OCI-LY3 (cell line): ENCODE measurements around the gene MATK.

Experiments
- H2AFZ ChIP-seq: fragments of 200-600, 300-600 bp; shearing (Covaris generic); 2 replicates; pipeline ENCODE4 v1.6.0; 2014; ENCODE audit warnings: antibody characterized with exemption, low read depth, low read length
- H3K27ac ChIP-seq: fragments of 200-600, 300-600 bp; sonication (generic); 2 replicates; pipeline ENCODE4 v1.5.1; 2014; ENCODE audit warnings: mild to moderate bottlenecking, low read length, moderate library complexity, mixed read lengths
- H3K27me3 ChIP-seq: fragments of 200-600, 300-600 bp; sonication (generic); 2 replicates; pipeline ENCODE4 v1.6.1; 2014; ENCODE audit warnings: low read depth, low read length, mixed read lengths
- H3K36me3 ChIP-seq: fragments of 200-600, 300-600 bp; sonication (generic); replicated peaks from 2 replicates; pipeline ENCODE3; 2014; ENCODE audit warnings: low read depth, low read length, mixed read lengths
- H3K4me1 ChIP-seq: fragments of 300-600, 200-600 bp; sonication (generic); 2 replicates; pipeline ENCODE4 v1.6.1; 2014; ENCODE audit warnings: low read length, mixed read lengths
- H3K4me2 ChIP-seq: fragments of 200-600, 300-600 bp; sonication (generic); 2 replicates; pipeline ENCODE4 v1.6.1; 2014; ENCODE audit warnings: low read length, mixed read lengths
- H3K4me3 ChIP-seq: fragments of 300-600, 200-600 bp; sonication (generic); 2 replicates; pipeline ENCODE4 v1.5.1; 2014; ENCODE audit warnings: antibody characterized with exemption, mild to moderate bottlenecking, low read length, moderate library complexity
- H3K79me2 ChIP-seq: fragments of 300-600, 200-600 bp; shearing (Covaris generic); 2 replicates; pipeline ENCODE4 v1.6.1; 2014; ENCODE audit warnings: mild to moderate bottlenecking, low read length, mixed read lengths
- H3K9ac ChIP-seq: fragments of 300-600, 200-600 bp; shearing (Covaris generic); 2 replicates; pipeline ENCODE4 v1.6.0; 2014; ENCODE audit warnings: mild to moderate bottlenecking, low read length, moderate library complexity
- H3K9me3 ChIP-seq: fragments of 200-600, 300-600 bp; shearing (Covaris generic); 2 replicates; pipeline ENCODE4 v1.6.1; 2014; ENCODE audit warnings: low read length, mixed read lengths; ENCODE audit not compliant: insufficient read depth
- H4K20me1 ChIP-seq: fragments of 200-600, 300-600 bp; sonication (generic); 2 replicates; pipeline ENCODE4 v1.6.1; 2016; ENCODE audit warnings: low read length, mixed read lengths; ENCODE audit not compliant: insufficient read depth
- CTCF ChIP-seq: fragments of 200-600, 300-600 bp; sonication (generic); IDR thresholded peaks from 2 replicates; pipeline ENCODE4 v1.5.1; 2014; ENCODE audit warnings: antibody characterized with exemption, low read length, low read depth
- EZH2phosphoT487 ChIP-seq: fragments of 200-600 bp; shearing (Covaris generic); IDR thresholded peaks from 2 replicates; pipeline ENCODE4 v1.6.1; 2018; ENCODE audit warnings: antibody characterized with exemption, mixed run types, low read depth

MATK gene

DNA sequence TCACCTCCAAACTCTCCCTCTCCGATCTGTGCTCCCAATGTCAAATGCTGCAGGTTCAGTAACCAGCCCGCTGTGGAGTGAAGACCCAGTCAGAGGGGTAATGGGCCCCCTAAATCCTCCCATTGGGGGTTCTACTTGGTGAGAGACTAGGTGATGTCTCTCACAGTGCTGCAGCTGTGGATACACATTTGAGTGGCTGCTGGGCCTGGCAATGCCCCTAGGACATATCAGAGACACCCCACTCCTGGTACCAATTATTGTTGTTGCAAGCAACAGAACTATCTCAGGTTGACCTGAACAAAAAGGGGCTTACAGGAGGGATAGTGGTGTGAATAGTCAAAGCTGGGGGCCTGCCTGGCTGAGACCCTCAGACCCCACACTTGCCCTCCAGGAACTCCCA lies 4.6 kb downstream of the MATK start:
- no peak overlapping the region for H3K4me3 ChIP-seq
- peaks cover 18% of the 10 kb centered on the region; the same call in 1 of the 2 replicates for H3K9me3 ChIP-seq
- no peaks in the 10 kb centered on the region for H3K36me3 ChIP-seq
- H3K9ac ChIP-seq: no peak overlapping the region
- no peak overlapping the region for H3K4me2 ChIP-seq
- no peaks in the 10 kb centered on the region for H3K79me2 ChIP-seq
- H3K4me1 ChIP-seq: no peaks in the 10 kb centered on the region
- H2AFZ ChIP-seq: no peak overlapping the region
- no peaks in the 10 kb centered on the region for H3K27me3 ChIP-seq
- H4K20me1 ChIP-seq: no peaks in the 10 kb centered on the region
- H3K27ac ChIP-seq: no peak overlapping the region
- TF ChIP-seq EZH2phosphoT487 (no peak), CTCF (no peak)

GRCh38 chr19:3780786-3781304 lies 5.3 kb downstream of the MATK start:
- H3K27me3 ChIP-seq: no peaks in the 10 kb centered on the region
- H3K9ac ChIP-seq: no peak overlapping the region
- H3K9me3 ChIP-seq: peaks cover 18% of the 10 kb centered on the region; the same call in 1 of the 2 replicates
- H3K79me2 ChIP-seq: no peaks in the 10 kb centered on the region
- no peak overlapping the region for H3K27ac ChIP-seq
- no peak overlapping the region for H3K4me2 ChIP-seq
- TF ChIP-seq CTCF: no peak
- TF ChIP-seq EZH2phosphoT487: no peak
- H3K36me3 ChIP-seq: no peaks in the 10 kb centered on the region
- no peaks in the 10 kb centered on the region for H3K4me1 ChIP-seq
- H2AFZ ChIP-seq: no peak overlapping the region
- H3K4me3 ChIP-seq: no peak overlapping the region
- no peaks in the 10 kb centered on the region for H4K20me1 ChIP-seq

GRCh38 chr19:3778899-3779723 lies 7.1 kb downstream of the MATK start:
- no peak for TF ChIP-seq CTCF
- H3K4me1 ChIP-seq: no peaks in the 10 kb centered on the region
- no peak overlapping the region for H3K4me3 ChIP-seq
- H3K4me2 ChIP-seq: no peak overlapping the region
- no peaks in the 10 kb centered on the region for H4K20me1 ChIP-seq
- H3K9ac ChIP-seq: no peak overlapping the region
- H3K36me3 ChIP-seq: no peaks in the 10 kb centered on the region
- no peak overlapping the region for H3K27ac ChIP-seq
- no peaks in the 10 kb centered on the region for H3K27me3 ChIP-seq
- H2AFZ ChIP-seq: no peak overlapping the region
- peaks cover 18% of the 10 kb centered on the region; the same call in 1 of the 2 replicates for H3K9me3 ChIP-seq
- no peaks in the 10 kb centered on the region for H3K79me2 ChIP-seq

GRCh38 chr19:3778104-3778867 lies 7.9 kb downstream of the MATK start:
- no peak for TF ChIP-seq EZH2phosphoT487
- TF ChIP-seq CTCF: no peak
- Histone ChIP-seq H3K9ac (no peak overlapping the region), H3K27me3 (no peaks in the 10 kb centered on the region), H3K4me1 (no peaks in the 10 kb centered on the region), H3K36me3 (no peaks in the 10 kb centered on the region), H4K20me1 (no peaks in the 10 kb centered on the region), H3K27ac (no peak overlapping the region), H3K4me2 (no peak overlapping the region), H3K9me3 (peaks cover 18% of the 10 kb centered on the region; the same call in 1 of the 2 replicates), H3K79me2 (no peaks in the 10 kb centered on the region), H3K4me3 (no peak overlapping the region), H2AFZ (no peak overlapping the region)
